Stimulated activated CD4-positive, alpha-beta T cell treated with anti-CD3 and anti-CD28 coated beads, Interleukin-15, amount 100 ng/mL, for 48 hours (primary cell): ENCODE measurements around the gene PRDM1.

Source experiments
- DNase-seq, 2 donors: peaks; one replicate each; pipeline ENCODE4 v3.0.0-alpha.2; 2020; ENCODE audit warnings: low read depth in 2 of 2

The PRDM1 gene

DNA sequence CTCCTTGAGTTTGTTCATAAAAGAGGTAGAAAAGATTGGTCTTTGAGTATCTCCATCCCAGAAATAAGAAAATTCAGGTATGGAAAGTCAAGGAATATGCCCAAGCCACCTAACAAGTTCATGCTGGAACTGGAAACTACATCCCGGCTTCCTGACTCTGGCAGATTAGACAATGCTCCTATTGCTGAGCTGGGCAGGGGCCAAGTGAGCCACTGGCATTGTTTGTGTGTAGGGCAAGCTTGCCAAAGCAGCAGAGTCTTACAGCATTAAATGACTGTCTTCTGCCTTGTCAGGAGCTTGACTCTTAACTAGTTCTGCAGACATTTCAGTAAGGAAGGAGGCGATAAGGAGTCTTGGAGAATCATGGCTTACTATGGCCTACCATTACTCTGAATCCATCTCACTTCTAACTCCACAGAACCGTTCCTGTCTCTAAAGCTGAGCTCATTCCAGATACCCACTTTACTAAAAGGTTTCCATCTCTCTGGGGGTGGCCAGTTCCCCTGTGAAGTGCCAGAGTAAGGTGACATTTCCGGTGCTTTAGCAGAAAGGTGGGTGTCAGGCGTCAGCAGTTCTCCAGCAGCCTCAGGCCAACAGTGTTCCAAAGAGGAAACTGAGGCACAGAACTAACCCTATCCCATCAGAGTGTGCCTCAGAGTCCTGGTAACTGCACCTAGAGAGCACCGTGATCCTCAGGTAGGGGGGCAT, 30.1 kb downstream of the PRDM1 start:
- DNase-seq, result no peak

DNA sequence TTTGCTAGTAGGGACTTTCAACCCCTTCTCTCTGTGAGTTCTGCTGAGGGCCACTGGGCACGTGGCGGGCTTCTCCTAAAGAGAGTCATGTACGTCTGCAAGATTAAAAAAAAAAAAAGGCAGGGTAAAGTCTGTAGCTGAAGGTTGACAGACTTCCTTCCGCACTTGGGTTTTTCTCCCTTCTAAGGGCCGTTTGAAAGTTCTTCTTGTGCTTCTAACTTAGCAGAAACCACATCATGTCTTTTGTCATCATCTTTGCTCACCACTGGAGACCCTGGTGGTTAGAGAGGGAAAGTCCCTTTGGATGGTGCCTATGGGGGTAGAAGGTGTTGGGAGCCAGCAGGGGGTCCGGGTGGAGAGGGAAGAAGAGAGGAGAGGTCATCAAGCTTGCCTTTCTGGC, 31.4 kb downstream of the PRDM1 start:
- no peak for DNase-seq

DNA sequence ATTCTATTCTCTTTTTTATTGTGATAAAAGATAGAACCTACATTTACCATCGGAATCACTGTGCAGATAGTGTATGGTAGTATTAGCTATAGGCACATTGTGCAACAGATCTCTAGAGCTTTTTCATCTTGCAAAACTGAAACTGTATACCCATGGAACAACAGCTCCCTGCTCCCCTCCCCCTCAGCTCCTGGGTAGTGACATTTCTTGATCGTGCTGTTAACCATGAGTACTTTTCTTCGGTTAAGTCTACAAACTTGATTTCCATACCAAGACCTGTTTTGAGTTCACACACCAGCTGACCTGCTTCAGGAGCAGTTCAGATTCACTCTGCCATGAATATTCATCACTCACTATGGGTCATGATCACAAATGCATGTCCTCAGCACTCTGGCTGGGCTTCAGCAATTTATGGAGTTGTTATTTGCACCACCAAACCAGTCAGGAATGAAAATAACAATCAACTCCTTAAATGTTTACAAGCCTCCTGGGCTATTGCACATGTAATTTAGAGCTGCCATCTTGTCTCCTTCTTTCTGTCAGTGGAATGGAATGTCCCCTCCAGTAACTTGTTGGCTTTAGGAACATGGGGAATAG, 32.8 kb downstream of the PRDM1 start:
- DNase-seq, result no peak

DNA sequence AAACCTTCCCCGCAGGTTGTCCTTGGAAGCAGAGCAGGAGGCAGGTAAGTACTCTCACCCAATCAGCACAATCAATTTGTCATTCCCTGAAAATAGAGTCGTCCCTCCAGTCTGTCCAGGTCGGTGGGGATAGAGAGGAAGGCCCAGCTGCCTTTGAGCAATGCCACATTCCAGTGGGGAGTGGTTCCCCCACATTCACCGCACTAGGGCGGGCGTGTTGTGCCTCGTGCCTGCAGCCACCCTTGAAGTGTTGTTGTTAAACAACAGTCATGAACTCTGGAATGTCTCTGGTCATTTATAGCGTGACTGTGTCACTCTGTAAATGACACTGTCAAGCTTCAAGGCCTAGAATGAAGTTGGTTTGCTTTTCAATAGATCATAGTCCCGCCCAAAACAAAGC, 33.4 kb downstream of the PRDM1 start:
- no peak for DNase-seq

DNA sequence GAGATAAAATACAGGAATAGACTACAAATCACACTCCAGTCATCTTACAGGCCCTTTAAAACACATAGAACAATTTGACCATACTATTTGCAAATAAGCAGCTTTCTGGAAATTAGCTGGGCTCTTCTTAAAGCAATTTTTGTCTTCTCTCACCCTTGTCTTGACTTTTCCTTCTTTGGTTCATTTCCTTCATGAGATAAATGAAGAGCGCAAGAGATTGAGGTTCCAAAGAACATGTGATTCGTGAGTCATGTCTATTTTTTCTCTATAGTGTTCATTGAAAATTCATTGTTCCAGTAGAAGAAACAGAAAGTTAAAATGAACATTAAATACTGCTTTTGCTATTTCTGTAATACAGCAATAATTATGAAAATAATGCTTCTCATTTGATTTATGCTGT, 33.9 kb downstream of the PRDM1 start:
- DNase-seq, result no peak

DNA sequence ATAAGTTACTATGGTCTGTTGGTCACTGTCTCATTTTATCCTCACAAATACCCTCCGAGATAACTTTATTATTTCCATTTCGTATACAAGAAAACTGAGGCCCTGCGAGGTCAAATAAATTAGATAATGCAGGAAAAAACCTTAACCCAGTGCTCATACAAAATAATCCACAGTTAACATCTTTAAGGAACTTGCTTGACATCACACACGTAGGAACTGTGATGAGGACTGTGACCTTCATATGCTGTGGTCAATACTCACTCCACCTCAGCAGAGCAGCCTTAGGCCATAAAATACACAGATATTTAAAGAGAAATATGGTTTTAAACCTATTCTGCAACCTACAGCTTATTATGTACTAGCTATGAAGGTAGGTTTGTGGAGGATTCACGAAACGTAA, 34.3 kb downstream of the PRDM1 start:
- DNase-seq, result no peak

DNA sequence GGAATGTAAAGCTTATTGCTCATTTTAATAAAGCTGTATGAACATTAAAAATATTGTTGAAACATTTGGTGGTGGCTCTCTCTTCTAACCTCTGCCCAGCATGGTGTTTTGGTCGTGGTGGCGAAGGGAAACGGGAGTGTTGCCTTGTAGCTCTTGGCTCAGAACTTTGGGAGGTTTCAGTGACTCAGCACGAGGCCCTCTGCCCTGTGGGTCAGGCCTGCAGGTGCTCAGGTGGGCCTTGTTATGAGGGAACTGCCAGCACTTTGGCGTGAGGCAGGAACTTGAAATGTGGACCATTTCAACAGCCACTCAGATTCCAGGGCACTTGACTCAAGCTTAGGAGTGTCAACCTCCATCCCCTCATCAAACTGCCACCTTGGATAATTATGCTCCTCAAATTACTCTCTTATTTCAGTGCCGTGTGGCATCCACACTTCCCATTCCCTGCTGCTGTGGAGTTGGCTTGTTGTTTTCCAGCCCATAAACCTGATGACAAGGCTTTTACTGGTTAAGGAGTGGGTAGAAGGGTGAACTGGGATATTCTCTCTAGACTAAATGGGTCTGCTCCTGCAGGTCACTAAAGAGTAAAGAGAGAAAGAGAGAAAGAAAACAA, 36.3 kb downstream of the PRDM1 start:
- DNase-seq, result no peak

DNA sequence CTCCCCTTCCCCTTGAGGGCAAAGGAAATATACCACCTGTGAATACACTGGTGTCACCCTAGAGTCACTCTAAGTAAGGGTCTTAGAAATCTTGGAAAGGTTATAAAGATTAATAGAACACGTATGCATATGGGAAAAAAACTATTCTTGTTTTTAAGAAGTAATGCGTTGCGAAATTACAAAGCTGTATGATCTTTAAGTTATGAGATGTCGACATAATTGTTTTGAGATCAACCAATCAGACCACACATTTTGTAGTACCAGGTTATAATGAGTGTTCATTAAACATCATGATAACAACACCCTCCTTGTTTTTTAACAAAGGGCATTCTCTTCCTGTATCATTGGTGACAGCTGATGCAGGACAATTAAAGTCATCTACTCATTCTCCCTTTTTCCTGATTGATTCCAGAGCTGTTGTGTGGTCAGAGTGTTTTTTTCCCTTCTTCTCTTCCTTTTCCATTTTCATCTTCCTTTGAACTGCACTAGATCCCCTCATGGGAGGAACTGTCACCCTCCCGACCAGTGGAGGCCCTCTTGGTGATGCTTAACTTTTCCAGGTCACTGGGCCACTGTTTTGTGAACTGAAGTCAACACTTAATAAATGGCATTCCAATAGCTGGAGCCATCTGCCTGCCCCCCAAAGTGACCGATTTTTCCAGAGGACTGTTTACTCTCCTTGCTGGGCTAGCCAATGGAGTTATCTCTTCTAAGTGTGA, 37.0 kb downstream of the PRDM1 start:
- DNase-seq, result no peak

DNA sequence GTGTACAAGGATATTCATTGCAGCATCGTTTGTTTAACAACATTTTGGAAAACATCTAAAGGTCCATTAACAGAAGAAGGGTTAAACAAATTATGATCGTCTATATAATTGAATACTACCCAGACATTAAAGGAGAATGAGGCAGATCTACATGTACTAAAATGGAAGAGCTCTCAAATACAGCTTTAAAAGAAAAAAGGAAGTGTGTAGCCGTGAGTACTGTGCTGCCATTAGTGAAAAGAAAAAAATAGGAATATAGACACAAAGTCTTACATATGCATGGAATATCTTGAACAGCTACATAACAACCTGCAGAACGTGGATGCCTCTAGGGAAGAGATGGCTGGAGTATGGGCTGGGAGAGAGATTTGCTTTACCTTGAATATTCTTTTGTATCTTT, 37.9 kb downstream of the PRDM1 start:
- DNase-seq, result no peak

DNA sequence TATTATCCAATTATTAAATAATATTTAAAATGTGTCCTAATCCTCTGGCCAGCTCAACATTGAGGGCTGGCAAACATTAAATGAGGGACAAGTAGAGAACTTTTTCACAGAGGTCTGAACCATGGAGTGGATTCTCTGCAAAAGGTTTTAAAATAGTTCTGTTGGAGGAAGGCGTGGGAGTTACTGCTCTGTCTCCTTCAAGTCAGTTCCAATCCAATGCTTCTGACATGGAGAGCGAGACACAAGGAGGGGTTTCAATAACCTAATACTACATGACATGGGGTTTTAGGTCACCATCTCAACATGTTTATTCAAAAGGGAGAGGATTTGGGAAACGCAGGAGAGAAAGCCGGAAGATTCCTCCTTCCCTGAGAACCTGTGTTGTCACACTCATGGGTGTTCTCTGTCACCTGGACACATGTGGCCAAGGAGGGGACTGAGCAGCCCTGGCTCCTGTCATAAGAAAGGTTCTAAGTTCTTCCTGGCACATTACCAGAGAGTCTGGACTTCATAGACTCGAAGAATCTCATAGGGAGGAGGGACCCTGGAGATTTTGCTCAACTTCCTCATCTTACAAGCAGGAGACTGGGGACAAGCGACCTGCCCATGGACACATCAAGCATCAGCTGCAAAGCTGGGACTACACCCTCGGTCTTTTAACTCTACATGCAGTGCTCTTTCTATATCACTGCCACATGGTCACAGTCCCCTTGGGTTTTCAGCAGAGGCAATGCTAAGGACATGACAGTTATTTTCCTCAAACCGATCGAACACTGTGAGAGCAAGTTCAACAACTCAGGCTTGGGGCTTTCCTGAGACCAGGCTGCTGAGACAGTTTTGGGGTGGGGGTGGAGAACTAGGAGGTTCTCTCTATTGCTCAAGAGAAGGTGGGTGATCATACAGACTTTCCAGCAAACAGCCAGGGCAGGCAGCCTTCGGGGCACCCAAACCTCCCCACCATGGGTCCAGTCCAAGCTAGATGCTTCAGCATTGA, 38.6 kb downstream of the PRDM1 start:
- DNase-seq, result no peak

DNA sequence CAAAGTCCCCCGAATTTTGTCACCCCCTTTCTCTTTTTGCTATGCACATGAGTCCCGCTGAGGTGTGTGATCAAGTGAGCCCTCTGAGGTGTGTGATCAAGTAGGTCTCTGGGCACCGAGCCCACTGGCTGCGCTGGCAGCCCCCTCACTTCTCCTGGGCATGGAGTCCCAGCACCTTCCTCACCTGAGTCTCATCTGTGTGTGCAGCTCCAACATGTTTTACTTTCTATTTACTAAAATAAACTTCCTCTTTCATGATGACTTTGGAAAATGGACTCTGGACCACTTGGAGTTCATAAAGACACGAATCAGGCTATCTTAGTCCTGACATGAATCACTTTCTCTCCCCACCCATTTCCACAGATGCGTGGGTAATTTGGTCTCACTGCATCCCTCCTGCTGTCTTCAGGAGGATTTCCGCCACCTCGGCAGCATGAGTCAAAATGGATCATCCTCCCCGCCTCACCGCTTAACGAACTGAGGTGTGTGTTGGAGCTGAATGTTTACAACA, 39.8 kb downstream of the PRDM1 start:
- DNase-seq, result no peak

DNA sequence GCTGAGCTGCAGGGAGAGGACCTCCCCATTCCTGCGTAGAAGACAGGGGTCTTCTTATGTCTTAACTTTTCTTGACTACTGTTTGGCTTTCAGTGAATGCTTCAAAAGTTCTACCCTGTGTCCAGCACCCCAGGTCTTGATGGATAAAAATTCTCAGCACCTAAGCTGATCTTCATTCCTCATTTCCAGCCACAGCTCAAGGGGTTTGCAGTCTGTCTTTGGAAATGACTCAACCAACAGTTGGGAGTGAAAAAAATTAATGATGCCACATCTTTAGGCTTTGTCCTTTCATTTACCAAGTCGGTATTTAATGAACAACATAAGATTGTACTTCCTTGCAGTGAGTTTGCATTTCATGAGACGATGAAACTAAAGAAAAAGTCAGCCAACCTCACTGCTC, 40.3 kb downstream of the PRDM1 start:
- no peak for DNase-seq

DNA sequence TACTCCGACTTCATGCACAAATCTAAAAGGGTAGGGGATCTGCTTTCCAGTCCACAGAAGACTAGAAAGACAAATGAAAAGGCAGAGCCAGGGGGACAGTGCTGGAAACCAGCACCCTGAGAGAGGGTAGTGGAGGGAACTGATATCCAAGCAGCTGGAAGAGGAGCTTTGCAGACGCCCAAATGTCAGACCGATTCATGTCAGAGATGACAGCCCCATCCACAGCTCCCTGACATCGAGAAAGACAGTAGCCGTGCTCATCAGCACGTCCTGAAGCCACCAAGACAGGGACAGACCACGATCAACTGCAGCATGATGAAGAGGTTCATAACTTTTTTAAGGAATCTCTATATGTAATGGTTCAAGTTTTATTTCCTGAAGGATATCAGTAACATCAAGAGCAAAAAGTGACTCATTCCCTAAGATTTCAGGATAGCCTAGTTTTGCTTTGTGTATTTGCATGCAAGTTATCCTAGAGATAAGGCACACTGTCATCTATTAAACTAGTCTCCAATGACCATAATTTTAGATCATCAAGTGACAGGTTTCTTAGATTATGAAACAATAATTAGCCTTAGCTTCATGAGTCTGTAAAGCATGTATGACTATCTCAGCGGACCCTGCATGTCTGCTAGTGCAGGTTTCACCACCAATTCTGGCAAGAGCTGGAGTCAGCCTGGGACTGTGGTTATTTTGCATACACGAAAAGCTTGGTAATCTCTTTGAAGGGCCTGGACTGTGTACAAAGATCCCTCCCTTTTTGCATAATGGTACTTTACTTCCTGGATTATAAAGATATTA, 43.0 kb downstream of the PRDM1 start:
- no peak for DNase-seq

DNA sequence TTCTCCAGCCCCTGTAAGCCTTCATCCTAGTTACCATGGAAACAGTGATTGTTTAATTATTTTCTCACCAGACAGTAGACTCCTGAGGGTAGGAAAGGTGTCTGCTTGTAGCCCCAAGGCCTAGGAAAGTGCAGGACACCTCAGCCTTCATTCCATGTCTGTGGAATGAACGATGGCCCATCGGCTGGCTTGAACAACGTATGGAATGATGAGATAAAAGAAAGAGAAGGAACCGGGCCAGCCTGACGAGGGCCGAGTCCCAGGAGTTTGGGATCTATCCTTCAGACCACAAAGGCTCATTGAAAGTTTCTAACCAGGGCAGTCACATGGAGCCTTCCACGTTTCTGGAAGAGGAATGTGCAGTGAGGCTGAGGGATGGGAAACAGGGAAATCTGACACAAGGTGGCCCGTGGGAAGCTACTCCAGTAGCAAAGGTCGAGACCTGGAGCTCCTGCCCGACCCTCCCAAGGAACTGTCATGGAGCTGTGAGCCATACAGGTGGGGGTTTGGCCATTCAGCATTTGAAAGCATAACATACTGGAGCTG, 46.1 kb downstream of the PRDM1 start:
- DNase-seq, result no peak

DNA sequence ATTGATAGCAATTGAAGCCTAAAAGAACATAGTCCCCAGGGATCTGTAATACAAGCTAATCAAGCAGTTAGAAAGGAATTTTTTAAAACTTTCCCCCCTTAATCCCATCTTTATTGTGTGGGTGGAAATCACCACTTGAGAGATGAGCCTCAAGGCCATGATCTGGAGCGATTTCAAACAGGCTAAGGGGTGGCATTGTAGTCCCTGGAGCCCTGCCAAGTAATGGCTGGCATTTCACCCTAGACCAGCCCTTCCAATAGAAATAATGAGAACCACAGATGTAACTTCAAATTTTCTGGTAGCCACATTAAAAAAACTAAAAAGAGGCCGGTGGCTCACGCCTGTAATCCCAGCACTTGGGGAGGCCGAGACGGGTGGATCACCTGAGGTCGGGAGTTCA, 46.9 kb downstream of the PRDM1 start:
- no peak for DNase-seq

DNA sequence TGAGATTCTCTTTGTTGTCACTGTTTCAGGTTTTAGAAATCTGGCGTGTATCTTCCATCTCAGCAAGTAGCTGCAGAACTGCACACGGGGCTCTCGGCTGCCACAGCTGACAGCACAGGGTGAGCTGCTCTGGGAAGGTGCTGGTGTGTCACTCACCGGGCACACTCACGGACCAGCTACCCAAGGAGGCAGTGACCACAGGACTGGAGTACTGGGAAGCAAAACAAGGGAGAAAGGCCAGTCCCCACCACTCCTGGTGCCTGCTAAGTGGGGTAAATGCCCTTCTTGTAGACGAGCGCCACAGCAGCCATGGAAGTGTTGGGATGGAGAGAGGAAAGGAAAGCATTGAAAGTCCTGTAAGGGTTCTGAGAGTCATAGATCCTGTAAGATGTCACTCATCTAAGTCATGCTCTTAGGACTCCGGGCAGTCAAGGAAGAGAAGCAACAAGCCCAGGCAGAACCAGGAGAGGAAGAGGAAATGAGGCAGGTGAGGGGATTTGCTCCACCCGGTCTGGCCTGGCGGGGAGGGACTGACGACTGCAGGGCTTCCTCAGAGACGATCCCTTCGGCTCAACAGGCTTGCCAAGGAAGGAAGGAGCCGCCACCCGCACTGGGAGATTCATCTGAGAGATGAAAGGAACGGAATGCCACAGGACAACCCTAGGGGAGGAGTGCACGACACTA, 48.1 kb downstream of the PRDM1 start:
- no peak for DNase-seq

DNA sequence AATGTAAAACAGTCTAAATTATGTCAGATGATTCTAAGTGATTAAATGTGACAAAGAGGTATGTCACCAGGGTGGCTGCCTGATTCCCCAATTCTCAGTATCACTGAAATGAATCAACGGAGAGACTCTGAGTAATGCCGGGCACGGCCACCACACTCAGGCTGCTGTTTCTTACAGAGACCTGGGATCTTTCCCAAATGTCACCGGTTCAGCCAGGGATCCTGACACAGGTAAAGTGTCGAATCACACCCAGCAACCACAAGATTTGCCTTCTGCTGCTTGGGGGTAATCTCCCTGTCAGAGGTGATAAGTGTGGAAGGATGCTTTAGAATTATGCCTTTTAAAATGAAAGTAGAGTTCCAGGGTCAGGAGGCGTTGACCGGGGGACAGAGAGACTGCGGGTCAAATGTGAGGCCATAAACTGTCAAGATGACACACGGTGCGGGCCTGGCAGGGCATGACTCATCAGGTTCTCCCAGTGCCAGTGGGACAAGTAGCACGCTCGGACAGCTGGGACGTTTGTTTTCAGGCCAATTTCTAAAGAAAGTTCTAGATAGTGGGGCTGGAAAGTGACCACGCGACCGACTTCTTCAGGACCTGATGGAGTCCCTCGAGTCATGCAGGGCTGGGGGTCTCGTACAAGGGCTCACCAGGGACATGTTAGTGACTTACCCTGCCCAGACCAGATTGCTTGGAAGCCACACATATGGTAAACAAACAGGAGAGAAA, 48.9 kb downstream of the PRDM1 start:
- DNase-seq, result no peak

DNA sequence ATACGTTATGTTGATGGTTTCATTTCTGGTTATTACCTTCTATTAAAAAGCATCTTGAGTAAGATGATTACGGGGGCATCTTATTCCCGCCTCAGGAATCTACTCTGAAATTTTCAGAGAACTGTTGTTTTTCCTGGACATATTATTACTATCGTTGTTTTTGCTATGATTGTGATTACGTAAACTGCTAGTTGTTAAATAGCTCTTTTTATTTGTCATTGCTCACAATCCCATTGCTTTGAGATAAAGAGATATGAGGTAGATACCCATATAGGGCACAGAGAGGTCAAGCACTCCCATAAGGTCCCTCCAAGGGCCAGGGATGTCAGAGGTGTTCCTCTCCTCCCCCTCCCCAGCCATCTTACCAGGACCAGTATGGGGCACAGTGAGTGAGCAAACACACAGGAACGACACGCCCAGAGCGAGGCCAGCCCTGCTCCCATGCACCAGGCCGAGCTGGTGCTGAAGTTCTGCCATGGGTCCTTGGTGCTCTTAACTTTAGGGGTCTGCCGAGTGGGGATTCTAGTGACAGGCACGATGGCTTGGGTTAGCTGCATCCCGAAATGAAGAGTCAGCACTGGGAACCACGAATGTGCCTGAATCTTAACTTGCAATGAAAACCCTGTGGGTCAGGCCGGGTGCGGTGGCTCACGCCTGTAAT, 49.9 kb downstream of the PRDM1 start:
- no peak for DNase-seq
